GM21528 (cell line): Measurements from ENCODE around the gene SEZ6L.

Source experiments
- ATAC-seq: cut with Tn5 transposase; IDR thresholded peaks from one replicate; pipeline ENCODE4 v1.9.1; 2021; ENCODE audit warnings: mild to moderate bottlenecking, moderate library complexity; ENCODE audit not compliant: unreplicated experiment, low FRiP score

SEZ6L gene

GRCh38 chr22:26327306-26327705 lies 158.0 kb downstream of the SEZ6L start:
- no peak for ATAC-seq

- no peak for ATAC-seq
Observed at GRCh38 chr22:26328221-26328620, 159.0 kb downstream of the SEZ6L start.

- no peak for ATAC-seq
Observed at GRCh38 chr22:26330971-26331625, 161.8 kb downstream of the SEZ6L start.

- ATAC-seq, result no peak
Observed at GRCh38 chr22:26333088-26333800, 164.0 kb downstream of the SEZ6L start.

GRCh38 chr22:26334232-26334631 lies 165.0 kb downstream of the SEZ6L start:
- no peak for ATAC-seq

GRCh38 chr22:26336773-26337172 lies 167.5 kb downstream of the SEZ6L start:
- ATAC-seq, result no peak

- no peak for ATAC-seq
Observed at GRCh38 chr22:26339755-26340154, 170.5 kb downstream of the SEZ6L start.

- no peak for ATAC-seq
Observed at GRCh38 chr22:26342745-26343410, 173.6 kb downstream of the SEZ6L start.

GRCh38 chr22:26345496-26345895 lies 176.2 kb downstream of the SEZ6L start:
- no peak for ATAC-seq

GRCh38 chr22:26348810-26349526 lies 179.7 kb downstream of the SEZ6L start:
- ATAC-seq, result no peak

GRCh38 chr22:26354707-26355106 lies 185.4 kb downstream of the SEZ6L start:
- no peak for ATAC-seq

- ATAC-seq, result no peak
Observed at GRCh38 chr22:26357281-26357680, 188.0 kb downstream of the SEZ6L start.

GRCh38 chr22:26357813-26358212 lies 188.6 kb downstream of the SEZ6L start:
- no peak for ATAC-seq

- ATAC-seq, result no peak
Observed at GRCh38 chr22:26359156-26359555, 189.9 kb downstream of the SEZ6L start.

GRCh38 chr22:26360169-26360885 lies 191.1 kb downstream of the SEZ6L start:
- no peak for ATAC-seq

GRCh38 chr22:26362471-26362870 lies 193.2 kb downstream of the SEZ6L start:
- no peak for ATAC-seq

GRCh38 chr22:26364066-26365015 lies 195.1 kb downstream of the SEZ6L start:
- ATAC-seq, result no peak

GRCh38 chr22:26367402-26368245 lies 198.4 kb downstream of the SEZ6L start:
- no peak for ATAC-seq
